ENCODE measurements around the gene ATP1A3. TPM values are rescaled to one million over a fixed set of nuclear protein-coding genes. Genes with fewer than 3 reads are reported as not detected.

Gene ATP1A3
- polyA plus RNA-seq, 6 donors from 2014 or later = 0.29 to 1.1 (median 0.45) TPM; not detected in 1

- no peak overlapping the region for H3K4me3 Mint-ChIP-seq
- ATAC-seq (ENCODE audit: low read depth in 2 of 2) = no peak
Observed at GRCh38 chr19:41990615-41991014, 3.4 kb downstream of the ATP1A3 start.

GRCh38 chr19:41990028-41990427 lies 4.0 kb downstream of the ATP1A3 start:
- Mint-ChIP-seq H3K4me3 (no peak overlapping the region), H3K27ac (no peak overlapping the region), H3K9me3 (no peaks in the 10 kb centered on the region), H3K4me1 (peaks cover 12 to 17% (median 14%) of the 10 kb centered on the region in 3 donors), H3K36me3 (no peaks in the 10 kb centered on the region), H3K27me3 (peaks cover 14 to 19% (median 14%) of the 10 kb centered on the region in 3 donors)
- ATAC-seq (ENCODE audit: low read depth in 2 of 2) = no peak
- no peak for DNase-seq

More at GRCh38 chr19:41990615-41991014, 3.4 kb downstream of the ATP1A3 start:
- H3K27me3 Mint-ChIP-seq = peaks cover 20 to 25% (median 20%) of the 10 kb centered on the region in 3 donors
- no peak overlapping the region for H3K27ac Mint-ChIP-seq
- H3K36me3 Mint-ChIP-seq = no peaks in the 10 kb centered on the region
- peaks cover 18 to 23% (median 20%) of the 10 kb centered on the region in 3 donors for H3K4me1 Mint-ChIP-seq
- no peak for DNase-seq
- H3K9me3 Mint-ChIP-seq = no peaks in the 10 kb centered on the region

GRCh38 chr19:41988947-41989346 lies 5.1 kb downstream of the ATP1A3 start:
- no peaks in the 10 kb centered on the region for H3K36me3 Mint-ChIP-seq
- ATAC-seq (ENCODE audit: low read depth in 2 of 2) (no peak), DNase-seq (no peak)
- H3K4me1 Mint-ChIP-seq = peaks cover 9 to 11% (median 10%) of the 10 kb centered on the region in 3 donors
- H3K9me3 Mint-ChIP-seq = no peaks in the 10 kb centered on the region
- peaks cover 9 to 13% (median 9%) of the 10 kb centered on the region in 3 donors for H3K27me3 Mint-ChIP-seq
- H3K27ac Mint-ChIP-seq = no peak overlapping the region
- no peak overlapping the region for H3K4me3 Mint-ChIP-seq

GRCh38 chr19:41987141-41987860 lies 6.7 kb downstream of the ATP1A3 start:
- DNase-seq = no peak
- no peak overlapping the region for H3K4me3 Mint-ChIP-seq
- H3K27ac Mint-ChIP-seq = peak overlapping the region in 1 of 6 donors; percentile 52

GRCh38 chr19:41984961-41985360 lies 9.1 kb downstream of the ATP1A3 start:
- DNase-seq (no peak), ATAC-seq (ENCODE audit: low read depth in 2 of 2) (no peak)
- H3K4me3 Mint-ChIP-seq = no peak overlapping the region
- no peak overlapping the region for H3K27ac Mint-ChIP-seq
- no peaks in the 10 kb centered on the region for H3K36me3 Mint-ChIP-seq
- H3K9me3 Mint-ChIP-seq = no peaks in the 10 kb centered on the region
- no peaks in the 10 kb centered on the region for H3K4me1 Mint-ChIP-seq
- no peaks in the 10 kb centered on the region for H3K27me3 Mint-ChIP-seq

More at GRCh38 chr19:41987141-41987860, 6.7 kb downstream of the ATP1A3 start:
- ATAC-seq (ENCODE audit: low read depth in 2 of 2) = no peak
- no peaks in the 10 kb centered on the region for H3K9me3 Mint-ChIP-seq
- peaks cover 0 to under 1% (median under 1%) of the 10 kb centered on the region in 3 donors for H3K4me1 Mint-ChIP-seq
- no peaks in the 10 kb centered on the region for H3K36me3 Mint-ChIP-seq
- H3K27me3 Mint-ChIP-seq = peaks cover 0 to 2% (median 1%) of the 10 kb centered on the region in 3 donors

GRCh38 chr19:41981724-41982123 lies 12.3 kb downstream of the ATP1A3 start:
- no peaks in the 10 kb centered on the region for H3K9me3 Mint-ChIP-seq
- no peaks in the 10 kb centered on the region for H3K27me3 Mint-ChIP-seq
- H3K4me3 Mint-ChIP-seq = peak overlapping the region in 1 of 8 donors; percentile 29
- H3K4me1 Mint-ChIP-seq = no peaks in the 10 kb centered on the region
- no peaks in the 10 kb centered on the region for H3K36me3 Mint-ChIP-seq
- ATAC-seq (ENCODE audit: low read depth in 2 of 2) = no peak
- no peak for DNase-seq
- H3K27ac Mint-ChIP-seq = no peak overlapping the region

- no peaks in the 10 kb centered on the region for H3K4me1 Mint-ChIP-seq
- H3K9me3 Mint-ChIP-seq = no peaks in the 10 kb centered on the region
- H3K27me3 Mint-ChIP-seq = no peaks in the 10 kb centered on the region
- no peak overlapping the region for H3K4me3 Mint-ChIP-seq
- DNase-seq = no peak
- H3K36me3 Mint-ChIP-seq = no peaks in the 10 kb centered on the region
- H3K27ac Mint-ChIP-seq = no peak overlapping the region
- no peak for ATAC-seq (ENCODE audit: low read depth in 2 of 2)
Observed at GRCh38 chr19:41978470-41978869, 15.6 kb downstream of the ATP1A3 start.

GRCh38 chr19:41977916-41978315 lies 16.1 kb downstream of the ATP1A3 start:
- Mint-ChIP-seq H3K27ac (no peak overlapping the region), H3K36me3 (no peaks in the 10 kb centered on the region), H3K27me3 (no peaks in the 10 kb centered on the region), H3K4me3 (no peak overlapping the region), H3K4me1 (no peaks in the 10 kb centered on the region), H3K9me3 (no peaks in the 10 kb centered on the region)
- DNase-seq (no peak), ATAC-seq (ENCODE audit: low read depth in 2 of 2) (no peak)

- DNase-seq = no peak
- Mint-ChIP-seq H3K9me3 (no peaks in the 10 kb centered on the region), H3K27me3 (no peaks in the 10 kb centered on the region), H3K27ac (no peak overlapping the region), H3K4me1 (no peaks in the 10 kb centered on the region), H3K36me3 (no peaks in the 10 kb centered on the region), H3K4me3 (no peak overlapping the region)
- no peak for ATAC-seq (ENCODE audit: low read depth in 2 of 2)
Observed at GRCh38 chr19:41974652-41975051, 19.4 kb downstream of the ATP1A3 start.

GRCh38 chr19:41971363-41971762 lies 22.7 kb downstream of the ATP1A3 start:
- Mint-ChIP-seq H3K36me3 (no peaks in the 10 kb centered on the region), H3K27ac (no peak overlapping the region), H3K9me3 (no peaks in the 10 kb centered on the region), H3K4me3 (no peak overlapping the region), H3K27me3 (peaks cover 0 to 8% (median 0%) of the 10 kb centered on the region in 3 donors), H3K4me1 (no peaks in the 10 kb centered on the region)
- ATAC-seq (ENCODE audit: low read depth in 2 of 2) = no peak
- no peak for DNase-seq

- ATAC-seq (ENCODE audit: low read depth in 2 of 2) = no peak
Observed at GRCh38 chr19:41969772-41970458, 24.1 kb downstream of the ATP1A3 start.

GRCh38 chr19:41968751-41969595 lies 25.1 kb downstream of the ATP1A3 start:
- no peaks in the 10 kb centered on the region for H3K36me3 Mint-ChIP-seq
- H3K4me3 Mint-ChIP-seq = no peak overlapping the region
- no peak for DNase-seq
- no peak overlapping the region for H3K27ac Mint-ChIP-seq
- no peaks in the 10 kb centered on the region for H3K9me3 Mint-ChIP-seq
- no peaks in the 10 kb centered on the region for H3K4me1 Mint-ChIP-seq
- peaks cover 0 to 11% (median 0%) of the 10 kb centered on the region in 3 donors for H3K27me3 Mint-ChIP-seq
- ATAC-seq (ENCODE audit: low read depth in 2 of 2) = no peak

More at GRCh38 chr19:41969772-41970458, 24.1 kb downstream of the ATP1A3 start:
- Mint-ChIP-seq H3K27me3 (peaks cover 0 to 11% (median 0%) of the 10 kb centered on the region in 3 donors), H3K36me3 (no peaks in the 10 kb centered on the region), H3K9me3 (no peaks in the 10 kb centered on the region), H3K4me1 (no peaks in the 10 kb centered on the region), H3K27ac (no peak overlapping the region), H3K4me3 (no peak overlapping the region)
- DNase-seq = no peak

GRCh38 chr19:41967054-41967783 lies 26.8 kb downstream of the ATP1A3 start:
- Mint-ChIP-seq H3K27me3 (peaks cover 0 to 11% (median 0%) of the 10 kb centered on the region in 3 donors), H3K27ac (no peak overlapping the region), H3K4me3 (peak overlapping the region in 1 of 8 donors; percentile 11), H3K36me3 (no peaks in the 10 kb centered on the region), H3K9me3 (no peaks in the 10 kb centered on the region), H3K4me1 (no peaks in the 10 kb centered on the region)
- ATAC-seq (ENCODE audit: low read depth in 2 of 2) = no peak
- DNase-seq = no peak
